Keratinocyte (primary cell): ENCODE measurements around the gene GRB2. TPM values are rescaled to one million over a fixed set of nuclear protein-coding genes. Genes with fewer than 3 reads are reported as not detected.

ENCODE experiments used
- DNase-seq: peaks from one replicate; pipeline ENCODE4 v3.0.0-alpha.2; 2011; ENCODE audit warnings: low read depth, missing footprints, low spot score
- FAIRE-seq: peaks from 2 replicates; lab custom pipeline; 2011; peaks lifted over from hg19 to GRCh38; lab: Jason Lieb, UNC
- H2AFZ ChIP-seq: 2 replicates; pipeline ENCODE4 v1.6.0; 2012; ENCODE audit warnings: low read length, control low read depth, inconsistent platforms; ENCODE audit not compliant: control insufficient read depth
- H3K27ac ChIP-seq: 2 replicates; pipeline ENCODE4 v1.5.1; 2011; ENCODE audit warnings: low read length; ENCODE audit not compliant: control insufficient read depth, insufficient read depth
- H3K27me3 ChIP-seq: 3 replicates; pipeline ENCODE4 v1.6.0; 2011; ENCODE audit warnings: low read length; ENCODE audit not compliant: control insufficient read depth, insufficient read depth; ENCODE audit errors: extremely low read depth
- H3K36me3 ChIP-seq, 2 experiments: 2 replicates in 1 of 2; 3 replicates in 1 of 2; pipeline ENCODE4 v1.5.1; 2011; ENCODE audit warnings: low read length in 2 of 2, mild to moderate bottlenecking in 1 of 2; ENCODE audit not compliant: control insufficient read depth in 2 of 2, insufficient read depth in 2 of 2; ENCODE audit errors: extremely low read depth in 1 of 2
- H3K4me1 ChIP-seq: 3 replicates; pipeline ENCODE4 v1.5.1; 2011; ENCODE audit warnings: low read length; ENCODE audit not compliant: control insufficient read depth, insufficient read depth; ENCODE audit errors: extremely low read depth
- H3K4me2 ChIP-seq: 3 replicates; pipeline ENCODE4 v1.6.0; 2011; ENCODE audit warnings: low read depth, low read length; ENCODE audit not compliant: control insufficient read depth, insufficient read depth; ENCODE audit errors: extremely low read depth
- H3K4me3 ChIP-seq, 3 experiments: fragments of 200-600 bp in 1 of 3; sonication (generic) in 1 of 3; 2 replicates in 2 of 3; 3 replicates in 1 of 3; pipeline ENCODE4 v1.5.1; 2011 to 2016; ENCODE audit warnings: low read length in 3 of 3, mild to moderate bottlenecking in 3 of 3, control low read depth in 2 of 3, inconsistent platforms in 1 of 3, low read depth in 1 of 3, mixed read lengths in 1 of 3, mixed run types in 1 of 3, moderate library complexity in 1 of 3; ENCODE audit not compliant: control insufficient read depth in 2 of 3, insufficient read depth in 2 of 3; ENCODE audit errors: extremely low read depth in 1 of 3
- H3K79me2 ChIP-seq: 2 replicates; pipeline ENCODE4 v1.6.0; 2012; ENCODE audit warnings: low read length; ENCODE audit not compliant: control insufficient read depth, insufficient read depth
- H3K9ac ChIP-seq: 3 replicates; pipeline ENCODE4 v1.6.0; 2011; ENCODE audit warnings: low read length; ENCODE audit not compliant: control insufficient read depth, insufficient read depth; ENCODE audit errors: extremely low read depth
- H3K9me1 ChIP-seq: 3 replicates; pipeline ENCODE4 v1.6.0; 2011; ENCODE audit warnings: low read length; ENCODE audit not compliant: control insufficient read depth, insufficient read depth; ENCODE audit errors: extremely low read depth
- H3K9me3 ChIP-seq: 2 replicates; pipeline ENCODE4 v1.5.1; 2012; ENCODE audit warnings: low read depth, low read length; ENCODE audit not compliant: control insufficient read depth
- H4K20me1 ChIP-seq: 3 replicates; pipeline ENCODE4 v1.6.0; 2011; ENCODE audit warnings: low read length; ENCODE audit not compliant: control insufficient read depth, insufficient read depth; ENCODE audit errors: extremely low read depth
- CTCF ChIP-seq, 3 experiments: IDR thresholded peaks in 1 of 3; conservative IDR thresholded peaks in 1 of 3; optimal IDR thresholded peaks in 1 of 3; 2 replicates in 2 of 3; 3 replicates in 1 of 3; pipeline versions ENCODE3 to v1.5.1; 2011; ENCODE audit warnings: low read length in 3 of 3, mild to moderate bottlenecking in 3 of 3, moderate library complexity in 2 of 3, control low read depth in 1 of 3, inconsistent platforms in 1 of 3; ENCODE audit not compliant: insufficient read depth in 2 of 3; ENCODE audit errors: extremely low read depth in 1 of 3
- EZH2 ChIP-seq: IDR thresholded peaks from one replicate; pipeline ENCODE4 v1.6.1; 2012; ENCODE audit warnings: inconsistent platforms, mild to moderate bottlenecking, low read length, moderate library complexity
- dilution Hi-C: fragments of 300-500 bp; cut with MboI; formaldehyde crosslinking; loops from one replicate; pipeline ENCODE4 v1.7.0; 2020; ENCODE audit warnings: low sequenced_read_pairs; ENCODE audit not compliant: extremely low pct_ligation_motif_present
- polyA plus RNA-seq, 5 experiments: library from polyadenylated mRNA; depleted of rRNA in 3 of 5; stranded (reverse) in 3 of 5; stranded (forward) in 1 of 5; unstranded in 1 of 5; fragments of >200 nt; gene quantifications; 1 replicate in 1 of 5; 2 replicates in 3 of 5; 3 replicates in 1 of 5; pipeline versions ENCODE4 v1.2.1 to v1.2.3, GENCODE V29; 2011 to 2012; ENCODE audit warnings: missing spikeins in 2 of 5, low read depth in 1 of 5, low replicate concordance in 1 of 5

GRB2 gene
- polyA plus RNA-seq, 1 donor (not counting 4 experiments of a cell fraction or from before 2014, with no cell fraction given) = 62.0 TPM

DNA sequence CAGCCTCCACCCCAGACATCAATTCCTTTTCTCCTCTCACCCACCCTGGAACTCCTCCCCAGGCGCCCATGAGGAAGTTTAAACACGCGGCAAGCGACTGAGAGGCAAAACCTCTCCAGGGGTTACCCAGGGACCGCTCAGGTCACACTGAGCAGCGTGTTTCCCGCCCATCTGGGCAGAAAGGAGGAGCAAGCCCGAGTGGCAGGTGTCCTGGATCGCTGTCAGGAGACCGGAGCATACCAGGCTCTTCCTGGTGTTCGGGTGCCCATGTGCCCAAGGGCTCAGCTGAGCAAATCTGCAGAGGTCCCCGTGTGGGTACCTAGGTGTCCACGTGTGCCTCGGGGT, 116.7 kb downstream of the GRB2 start:
- H3K4me2 ChIP-seq = peak overlapping the region; percentile 88
- peaks cover 3 to 10% of the 10 kb centered on the region in 2 experiments for H3K36me3 ChIP-seq
- FAIRE-seq = no peak
- no peaks in the 10 kb centered on the region for H4K20me1 ChIP-seq
- dilution Hi-C loops = no loop called here
- peaks cover 10% of the 10 kb centered on the region for H3K4me1 ChIP-seq
- H3K9me1 ChIP-seq = no peaks in the 10 kb centered on the region
- peaks cover 7% of the 10 kb centered on the region for H3K79me2 ChIP-seq
- H3K27me3 ChIP-seq = no peaks in the 10 kb centered on the region
- TF ChIP-seq CTCF (optimal IDR thresholded peaks at IDR 0.05 in 1 of 3, IDR thresholded peaks at IDR 0.05 in 1 of 3, conservative IDR thresholded peaks at IDR 0.05 in 1 of 3; ENCODE audit: extremely low read depth in 1 of 3, insufficient read depth in 2 of 3, low read length in 3 of 3) (no peak), EZH2 (no peak)
- peak overlapping the region; percentile 58 to 85 (median 84) for H3K4me3 ChIP-seq
- peak overlapping the region; percentile 93 for H3K9ac ChIP-seq
- peak overlapping the region; percentile 38 for H3K27ac ChIP-seq
- no peak for DNase-seq
- no peaks in the 10 kb centered on the region for H3K9me3 ChIP-seq
- H2AFZ ChIP-seq = peak overlapping the region; percentile 85

- Histone ChIP-seq H4K20me1 (no peaks in the 10 kb centered on the region), H3K27me3 (no peaks in the 10 kb centered on the region), H3K9me3 (no peaks in the 10 kb centered on the region), H3K36me3 (peaks cover 3 to 10% of the 10 kb centered on the region in 2 experiments), H3K27ac (no peak overlapping the region), H3K4me2 (peak overlapping the region; percentile 88), H3K9me1 (no peaks in the 10 kb centered on the region), H3K4me1 (peaks cover 10% of the 10 kb centered on the region), H3K79me2 (peaks cover 7% of the 10 kb centered on the region), H3K4me3 (peak overlapping the region; percentile 58 to 85 (median 84)), H2AFZ (no peak overlapping the region), H3K9ac (peak overlapping the region; percentile 93)
- FAIRE-seq = no peak
- TF ChIP-seq EZH2 (no peak), CTCF (optimal IDR thresholded peaks at IDR 0.05 in 1 of 3, IDR thresholded peaks at IDR 0.05 in 1 of 3, conservative IDR thresholded peaks at IDR 0.05 in 1 of 3; ENCODE audit: extremely low read depth in 1 of 3, insufficient read depth in 2 of 3, low read length in 3 of 3) (no peak)
- dilution Hi-C loops = no loop called here
- no peak for DNase-seq
Observed at GRCh38 chr17:75288359-75288758, 117.1 kb downstream of the GRB2 start.
